GM18507 (cell line): ENCODE measurements around the gene SPEM1.

Experiments used
- DNase-seq: peaks from one replicate; pipeline ENCODE4 v3.0.0; 2011; ENCODE audit warnings: low read depth; ENCODE audit not compliant: insufficient read length; ENCODE audit errors: extremely low spot score
- FAIRE-seq: peaks from 2 replicates; lab custom pipeline; 2011; peaks lifted over from hg19 to GRCh38; lab: Jason Lieb, UNC

Gene SPEM1

GRCh38 chr17:7396147-7396546 is 24.0 kb upstream of the SPEM1 start:
- no peak for DNase-seq
- FAIRE-seq, result no peak

DNA sequence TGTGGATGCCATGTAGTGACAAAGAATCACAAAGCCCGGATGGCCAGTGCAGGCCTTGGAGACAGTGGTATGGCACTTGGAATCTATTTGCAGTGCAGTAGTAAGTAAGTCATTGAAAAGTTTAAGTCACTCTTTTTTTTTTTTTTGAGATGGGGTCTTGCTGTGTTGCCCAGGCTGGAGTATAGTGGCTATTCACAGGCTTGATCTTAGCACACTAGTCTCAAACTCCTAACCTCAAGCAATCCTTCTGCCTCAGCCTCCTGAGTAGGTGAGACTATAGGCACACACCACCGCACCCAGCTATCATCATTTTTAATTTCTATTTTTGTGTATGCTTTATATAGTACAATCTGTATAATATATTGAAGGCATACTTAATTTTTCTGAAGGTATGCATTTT is 21.5 kb upstream of the SPEM1 start:
- FAIRE-seq (no peak), DNase-seq (no peak)

DNA sequence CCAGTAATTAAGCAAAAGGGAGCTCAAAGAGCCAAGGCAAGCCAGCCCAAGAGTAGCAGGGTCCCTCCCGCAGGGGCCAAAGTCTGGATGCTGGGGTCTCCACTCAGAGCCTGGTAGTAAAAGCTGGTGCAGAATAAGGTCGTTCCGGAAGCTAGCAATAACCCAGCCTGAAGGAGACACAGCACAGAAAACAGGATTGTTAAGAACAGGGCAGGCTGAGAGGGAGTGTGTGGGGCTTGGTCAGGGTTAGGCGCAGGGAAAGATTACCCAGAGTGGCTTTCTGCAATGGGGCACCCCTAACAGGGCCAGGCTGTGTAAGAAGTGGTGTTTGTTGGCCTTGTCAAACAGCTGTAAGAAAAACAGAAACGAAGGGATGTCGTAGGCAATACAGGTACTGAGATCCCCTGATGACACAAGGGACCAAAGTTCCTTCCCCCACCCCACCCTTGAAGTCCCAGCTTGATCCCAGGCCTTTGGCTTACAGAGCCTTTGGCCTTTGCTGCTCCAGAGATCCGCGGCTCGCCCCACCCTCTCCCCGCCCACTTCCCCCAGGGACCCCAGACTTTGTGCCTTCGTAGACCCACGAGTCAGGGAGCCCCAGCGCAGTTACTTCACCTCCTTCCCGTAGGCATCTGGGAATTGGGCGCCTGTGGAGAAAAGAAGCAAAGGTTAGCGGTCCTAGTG is 16.9 kb upstream of the SPEM1 start:
- DNase-seq, result no peak
- no peak for FAIRE-seq

DNA sequence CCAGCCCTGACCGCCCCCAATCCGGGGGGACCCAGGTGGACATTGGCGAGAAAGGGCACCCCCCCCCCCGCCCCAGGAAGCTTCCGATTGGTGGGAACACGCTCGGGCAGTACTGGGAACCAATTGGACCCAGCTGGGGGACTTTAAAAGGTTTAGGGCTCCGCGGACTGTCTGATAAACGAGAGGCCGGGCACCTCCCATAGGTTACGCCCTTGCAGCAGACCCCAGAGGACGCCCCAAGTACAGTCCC is 16.5 kb upstream of the SPEM1 start:
- DNase-seq (no peak), FAIRE-seq (no peak)

GRCh38 chr17:7403977-7404736 is 16.0 kb upstream of the SPEM1 start, which contains the start of gene TMEM256:
Gene TMEM256, minus strand, starts transcription at chr17:7404097. Its CDS starts 13 bp downstream, at chr17:7404084.
- peak; percentile 100 for FAIRE-seq
- peak; percentile 91 for DNase-seq

DNA sequence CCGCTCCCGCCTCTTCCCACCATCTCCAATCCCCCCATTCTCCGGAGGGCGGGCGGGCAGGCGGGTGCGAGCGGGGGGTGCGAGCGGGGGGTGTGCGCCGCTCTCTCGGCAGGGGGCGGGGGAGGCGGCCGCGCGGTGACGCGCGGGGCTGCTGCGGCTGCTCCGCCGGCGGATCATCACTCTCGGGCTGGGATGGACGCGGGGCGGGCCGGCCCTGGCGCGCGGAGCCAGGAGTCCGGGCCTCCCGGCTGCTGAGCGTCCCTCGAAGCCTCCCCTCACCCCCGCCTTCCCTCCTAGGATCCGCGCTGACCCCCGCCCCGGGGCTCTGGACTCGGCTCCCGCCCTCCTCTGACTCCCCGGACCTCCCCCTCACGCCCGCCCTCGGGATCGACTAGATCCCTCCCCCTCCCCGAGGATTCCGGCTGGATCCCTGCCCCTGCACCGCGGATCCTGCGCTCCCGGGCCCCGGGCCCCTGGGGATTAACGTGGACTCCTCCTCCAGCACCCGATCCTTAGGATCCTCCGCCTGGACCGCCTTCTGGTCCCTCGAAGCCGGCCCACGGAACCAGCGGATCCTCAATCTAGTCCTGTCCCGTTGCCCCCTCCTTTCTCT is 15.3 kb upstream of the SPEM1 start:
- no peak for DNase-seq
- no peak for FAIRE-seq

DNA sequence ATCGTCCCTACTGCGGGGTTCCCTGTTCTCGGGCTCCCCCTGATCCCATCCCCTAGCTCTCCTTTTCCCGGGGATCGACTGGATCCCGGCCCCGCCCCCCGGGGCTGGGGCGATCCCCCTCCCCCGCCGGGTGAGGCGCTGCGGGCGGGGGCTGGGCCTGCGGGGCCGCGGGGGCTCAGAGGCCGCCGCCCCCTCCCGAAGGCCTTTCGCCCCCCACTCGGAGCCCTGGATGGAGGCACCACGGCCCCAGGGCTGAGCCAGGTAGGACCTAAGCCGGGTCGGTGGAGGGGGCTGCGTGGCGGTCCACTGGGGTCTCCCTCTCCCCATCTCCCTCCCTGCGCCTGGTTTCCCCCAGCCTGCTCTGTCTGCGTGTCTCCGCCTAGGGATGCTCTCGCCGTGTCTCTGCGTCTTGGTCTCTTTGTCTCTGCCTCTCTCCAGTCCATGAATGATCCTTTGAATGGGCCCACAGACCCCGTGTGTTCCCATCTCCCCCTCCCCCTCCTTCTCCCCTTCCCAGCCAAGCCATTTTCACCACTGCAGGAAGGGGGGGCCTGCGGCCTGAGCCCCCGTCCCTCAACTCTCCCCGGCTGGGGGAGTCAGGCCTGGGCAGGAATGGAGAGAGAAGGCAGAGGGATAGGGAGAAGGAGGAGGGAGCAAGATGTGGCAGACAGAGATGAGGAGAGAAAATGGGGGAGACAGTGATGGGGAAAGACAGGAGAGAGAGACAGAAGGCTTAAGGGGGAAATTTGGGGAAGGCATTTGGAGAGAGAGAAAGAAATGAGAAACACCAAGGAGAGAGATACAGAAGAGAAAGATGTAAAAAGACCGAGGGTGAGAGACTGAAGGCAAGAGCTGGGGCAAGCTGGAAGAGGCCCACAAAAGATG is 14.5 kb upstream of the SPEM1 start:
- FAIRE-seq, result no peak

DNA sequence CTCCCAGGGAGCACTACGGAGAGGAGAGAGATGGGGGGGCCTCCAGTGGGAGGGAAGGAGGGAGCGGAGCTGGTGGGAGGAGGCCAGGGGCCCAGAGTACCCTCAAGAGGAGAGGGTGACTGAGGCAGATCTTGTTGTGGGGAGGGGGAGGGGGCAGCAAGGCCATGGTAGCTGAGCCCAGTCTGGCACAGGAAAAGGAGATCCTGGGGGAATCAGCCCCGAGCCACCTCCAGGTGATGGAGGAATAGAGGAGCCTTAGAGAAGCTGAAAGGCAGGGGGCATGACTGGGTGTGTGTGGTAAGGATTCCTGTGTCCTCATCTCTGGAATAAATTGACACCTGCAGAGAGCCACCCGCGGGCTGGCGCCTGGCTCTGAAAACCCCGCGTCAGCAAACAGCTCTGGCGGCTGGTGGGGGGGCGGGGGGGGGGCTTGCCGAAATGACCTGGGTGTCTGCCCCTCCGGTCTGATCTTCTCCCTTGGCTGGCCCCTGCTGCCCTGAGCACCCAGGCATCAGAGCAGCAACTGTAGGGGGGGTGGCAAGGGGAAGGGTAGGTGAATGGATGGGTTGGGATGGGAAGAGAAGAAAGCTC is 13.8 kb upstream of the SPEM1 start:
- no peak for DNase-seq
- FAIRE-seq, result no peak

More for the DNA sequence above, 14.5 kb upstream of the SPEM1 start:
- DNase-seq, result no peak

- DNase-seq (no peak), FAIRE-seq (no peak)
These were observed 13.0 kb upstream of the SPEM1 start for GRCh38 chr17:7407082-7407481.

DNA sequence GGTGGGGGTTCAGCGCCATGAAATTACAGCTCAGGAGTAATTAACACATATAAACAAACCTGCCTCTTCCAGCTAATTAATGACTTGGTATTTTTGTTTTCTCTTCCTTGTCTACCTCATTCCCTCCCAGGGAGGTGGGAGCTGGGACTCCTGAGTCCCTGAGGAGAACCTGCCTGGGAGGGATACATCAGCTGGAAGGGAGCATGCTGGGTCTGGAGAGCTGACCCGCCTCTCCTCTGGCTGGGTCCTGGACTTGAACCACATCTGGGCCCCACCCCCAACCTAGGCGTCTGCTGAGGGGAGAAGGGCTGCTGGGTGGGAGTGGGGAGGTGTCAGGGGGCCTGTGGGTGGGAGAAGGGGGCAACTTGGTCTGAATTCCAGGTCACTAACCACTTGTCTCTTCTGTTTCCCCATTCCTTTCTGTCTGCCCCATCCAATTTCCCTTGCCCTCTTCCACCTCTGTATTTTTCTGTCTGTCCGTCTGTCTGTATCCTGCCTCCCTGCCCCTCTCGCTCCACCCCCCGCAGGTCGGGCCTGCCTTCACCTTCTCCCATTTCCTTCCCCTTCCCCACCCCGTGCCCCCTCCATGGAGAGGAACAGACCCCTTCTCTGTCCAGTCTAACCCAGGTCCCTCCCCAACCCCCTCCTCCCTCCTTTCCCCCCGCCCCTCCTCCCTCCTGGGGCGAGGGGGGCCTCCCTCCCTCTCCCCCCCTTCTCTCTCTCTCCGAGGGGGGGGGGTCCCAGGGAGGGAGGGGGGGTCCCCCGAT is 12.5 kb upstream of the SPEM1 start, which contains the start of gene NLGN2:
TSS of gene NLGN2 (plus strand) at position 361 of the 767 bp plus-strand sequence. CDS start 411 bp downstream, outside the sequence.
- DNase-seq (no peak), FAIRE-seq (no peak)

DNA sequence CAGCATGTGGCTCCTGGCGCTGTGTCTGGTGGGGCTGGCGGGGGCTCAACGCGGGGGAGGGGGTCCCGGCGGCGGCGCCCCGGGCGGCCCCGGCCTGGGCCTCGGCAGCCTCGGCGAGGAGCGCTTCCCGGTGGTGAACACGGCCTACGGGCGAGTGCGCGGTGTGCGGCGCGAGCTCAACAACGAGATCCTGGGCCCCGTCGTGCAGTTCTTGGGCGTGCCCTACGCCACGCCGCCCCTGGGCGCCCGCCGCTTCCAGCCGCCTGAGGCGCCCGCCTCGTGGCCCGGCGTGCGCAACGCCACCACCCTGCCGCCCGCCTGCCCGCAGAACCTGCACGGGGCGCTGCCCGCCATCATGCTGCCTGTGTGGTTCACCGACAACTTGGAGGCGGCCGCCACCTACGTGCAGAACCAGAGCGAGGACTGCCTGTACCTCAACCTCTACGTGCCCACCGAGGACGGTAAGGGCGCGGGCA is 11.8 kb upstream of the SPEM1 start:
- no peak for FAIRE-seq
- DNase-seq, result no peak

- DNase-seq (no peak), FAIRE-seq (no peak)
These were observed 11.3 kb upstream of the SPEM1 start for GRCh38 chr17:7408863-7409262.

DNA sequence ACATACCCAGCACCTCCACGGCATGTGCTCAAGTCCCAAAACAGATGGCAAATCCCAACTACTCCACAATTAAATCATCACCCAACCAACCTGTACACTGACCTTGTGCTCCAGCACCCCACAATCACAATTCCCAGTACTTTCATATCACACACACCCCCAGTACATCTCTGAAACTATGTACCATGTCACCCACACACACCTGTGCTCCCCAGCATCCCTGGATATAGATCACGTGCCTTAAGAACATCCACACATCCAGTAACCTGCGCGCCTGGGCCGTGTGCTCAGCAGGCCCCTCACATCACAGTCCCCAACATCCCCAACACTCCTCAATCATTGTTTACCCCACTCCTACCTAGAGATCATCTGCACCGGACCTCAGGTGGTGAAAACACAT is 10.4 kb upstream of the SPEM1 start:
- no peak for DNase-seq
- FAIRE-seq, result no peak

- DNase-seq (no peak), FAIRE-seq (no peak)
These were observed 9.3 kb upstream of the SPEM1 start for GRCh38 chr17:7410634-7411426.

DNA sequence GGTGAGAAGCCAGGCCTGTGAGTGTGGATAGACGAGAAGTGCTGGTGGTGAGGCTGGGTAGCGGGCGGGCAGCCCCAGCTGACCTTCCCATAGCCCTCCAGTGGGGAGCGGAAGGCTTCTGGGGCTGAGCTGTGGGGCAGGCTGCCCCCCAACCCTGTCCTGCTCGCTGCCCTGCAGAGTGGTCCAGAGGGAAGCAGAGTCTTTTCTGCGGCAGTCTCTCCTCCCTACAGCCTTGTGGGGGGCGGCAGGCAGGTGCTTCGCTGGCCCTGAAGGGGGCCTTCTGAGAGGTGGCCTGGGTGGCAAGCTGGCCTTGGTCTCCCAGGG is 8.7 kb upstream of the SPEM1 start:
- DNase-seq (no peak), FAIRE-seq (no peak)

- no peak for FAIRE-seq
- DNase-seq, result no peak
These were observed 6.7 kb upstream of the SPEM1 start for GRCh38 chr17:7413346-7413985.

- FAIRE-seq (no peak), DNase-seq (no peak)
These were observed 5.3 kb upstream of the SPEM1 start for GRCh38 chr17:7414837-7415236.

DNA sequence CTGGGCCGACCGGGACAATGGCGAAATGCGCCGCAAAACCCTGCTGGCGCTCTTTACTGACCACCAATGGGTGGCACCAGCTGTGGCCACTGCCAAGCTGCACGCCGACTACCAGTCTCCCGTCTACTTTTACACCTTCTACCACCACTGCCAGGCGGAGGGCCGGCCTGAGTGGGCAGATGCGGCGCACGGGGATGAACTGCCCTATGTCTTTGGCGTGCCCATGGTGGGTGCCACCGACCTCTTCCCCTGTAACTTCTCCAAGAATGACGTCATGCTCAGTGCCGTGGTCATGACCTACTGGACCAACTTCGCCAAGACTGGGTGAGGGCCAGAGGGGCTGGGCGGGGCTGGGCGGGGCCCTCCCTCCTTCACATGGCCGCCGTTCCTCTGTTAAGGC is 4.3 kb upstream of the SPEM1 start:
- FAIRE-seq (no peak), DNase-seq (no peak)
